Esophagus squamous epithelium (tissue), 5 donors: Measurements from ENCODE around the gene TRMT61A. TPM values are rescaled to one million over a fixed set of nuclear protein-coding genes. Genes with fewer than 3 reads are reported as not detected.

Source experiments
- DNase-seq: peaks from one replicate; lab custom pipeline; 2025; lab: John Stamatoyannopoulos, UW
- H3K27ac ChIP-seq, 4 donors: fragments of 200-600 bp; sonication (generic); one replicate each; pipeline ENCODE4 v1.5.1; 2016 to 2019; ENCODE audit warnings: mild to moderate bottlenecking in 1 of 4
- H3K27me3 ChIP-seq, 4 donors: fragments of 200-600 bp; sonication (generic); 1 replicate in 3 of 4; 2 replicates in 1 of 4; pipeline versions ENCODE4 v1.5.1 to v1.6.0; 2017 to 2021; ENCODE audit warnings: antibody characterized with exemption in 1 of 4
- H3K36me3 ChIP-seq, 3 donors: fragments of 200-600 bp; sonication (generic); one replicate each; pipeline ENCODE4 v1.5.1; 2016 to 2019
- H3K4me1 ChIP-seq, 3 donors: fragments of 200-600 bp; sonication (generic); one replicate each; pipeline ENCODE4 v1.5.1; 2017 to 2019
- H3K4me3 ChIP-seq, 4 donors: fragments of 200-600 bp; sonication (generic); 1 replicate in 3 of 4; 2 replicates in 1 of 4; pipeline ENCODE4 v1.5.1; 2016 to 2019; ENCODE audit warnings: mild to moderate bottlenecking in 2 of 4, moderate library complexity in 1 of 4
- H3K9me3 ChIP-seq, 3 donors: fragments of 200-600 bp; sonication (generic); one replicate each; pipeline ENCODE4 v1.5.1; 2016 to 2019
- CTCF ChIP-seq, 6 experiments: fragments of 450-650 bp in 4 of 6; fragments of 200-600 bp in 2 of 6; sonication (generic) in 2 of 6; IDR thresholded peaks; one replicate each; pipeline ENCODE4 v1.5.1; 2016 to 2019; ENCODE audit warnings: antibody characterized with exemption in 6 of 6, mild to moderate bottlenecking in 4 of 6, moderate library complexity in 4 of 6
- POLR2A ChIP-seq, 4 donors: fragments of 450-650 bp; IDR thresholded peaks; one replicate each; pipeline ENCODE4 v1.6.1; 2017; ENCODE audit warnings: antibody characterized with exemption in 4 of 4, mild to moderate bottlenecking in 4 of 4, moderate library complexity in 3 of 4
- WGBS, 2 donors: methylation state at CpG; one replicate each; pipeline ENCODE4 v1.1.5; 2018; 5-methylcytosine and 5-hydroxymethylcytosine counted together
- intact Hi-C: fragments of 100-400 bp; cut with DNase I; formaldehyde crosslinking; loops from one replicate; pipeline ENCODE4 v1.15.0; 2022
- total RNA-seq, 4 donors: library from RNA; depleted of rRNA; stranded (reverse); fragments of >200 nt; gene quantifications; one replicate each; pipeline ENCODE4 v1.1.0, GENCODE V29; 2016
- donor health status: DM: yes; HTN: yes; CAD: no.

Gene TRMT61A
- total RNA-seq, 4 donors from 2014 or later: 7.7 to 20.6 (median 9.9) TPM

GRCh38 chr14:103545219-103545914, 16.4 kb downstream of the TRMT61A start:
- DNase-seq: no peak
- intact Hi-C loops: loop anchor here (5.0 kb wide), 1 partner anchor 43 kb away; no protein-coding TSS in a partner anchor

GRCh38 chr14:103545915-103546651, 17.1 kb downstream of the TRMT61A start:
- no peaks in the 10 kb centered on the region for H3K27me3 ChIP-seq
- H3K4me1 ChIP-seq: peaks cover 62 to 85% (median 64%) of the 10 kb centered on the region in 3 donors
- 68 to 78% methylated on average over 8 to 14 of the region's 27 CpGs for whole genome bisulfite sequencing, 2 donors
- H3K9me3 ChIP-seq: no peaks in the 10 kb centered on the region
- intact Hi-C loops: loop anchor here (5.0 kb wide), 1 partner anchor 44 kb away; no protein-coding TSS in a partner anchor
- no peak overlapping the region for H3K27ac ChIP-seq
- no peak overlapping the region for H3K4me3 ChIP-seq
- no peak for DNase-seq
- no peaks in the 10 kb centered on the region for H3K36me3 ChIP-seq
- no peak for TF ChIP-seq CTCF (IDR thresholded peaks at IDR 0.05)
- no peak for TF ChIP-seq POLR2A (IDR thresholded peaks at IDR 0.05)

More at GRCh38 chr14:103545219-103545914, 16.4 kb downstream of the TRMT61A start:
- Histone ChIP-seq H3K27me3 (no peaks in the 10 kb centered on the region), H3K4me3 (no peak overlapping the region), H3K9me3 (no peaks in the 10 kb centered on the region), H3K4me1 (peaks cover 62 to 85% (median 64%) of the 10 kb centered on the region in 3 donors), H3K27ac (peak overlapping the region in 2 of 4 donors; percentile 21 to 85), H3K36me3 (no peaks in the 10 kb centered on the region)
- 77% methylated on average over 5 of the region's 29 CpGs; no CpG with 5 or more reads in 1 of the 2 donors for WGBS, 2 donors
- TF ChIP-seq CTCF (IDR thresholded peaks at IDR 0.05): no peak
- no peak for TF ChIP-seq POLR2A (IDR thresholded peaks at IDR 0.05)

GRCh38 chr14:103546652-103547454, 17.9 kb downstream of the TRMT61A start:
- no peaks in the 10 kb centered on the region for H3K36me3 ChIP-seq
- no peaks in the 10 kb centered on the region for H3K9me3 ChIP-seq
- TF ChIP-seq CTCF (IDR thresholded peaks at IDR 0.05): peak; percentile 77 to 90 (median 84)
- no peak for TF ChIP-seq POLR2A (IDR thresholded peaks at IDR 0.05)
- no peak for DNase-seq
- no peak overlapping the region for H3K4me3 ChIP-seq
- H3K27me3 ChIP-seq: no peaks in the 10 kb centered on the region
- peaks cover 57 to 85% (median 62%) of the 10 kb centered on the region in 3 donors for H3K4me1 ChIP-seq
- no peak overlapping the region for H3K27ac ChIP-seq
- 21% methylated on average over 6 of the region's 21 CpGs; no CpG with 5 or more reads in 1 of the 2 donors for WGBS, 2 donors
- intact Hi-C loops: loop anchor here (5.0 kb wide), 1 partner anchor 45 kb away; no protein-coding TSS in a partner anchor

GRCh38 chr14:103547455-103547940, 18.5 kb downstream of the TRMT61A start:
- H3K27me3 ChIP-seq: no peaks in the 10 kb centered on the region
- H3K4me3 ChIP-seq: no peak overlapping the region
- no peaks in the 10 kb centered on the region for H3K36me3 ChIP-seq
- no peaks in the 10 kb centered on the region for H3K9me3 ChIP-seq
- TF ChIP-seq CTCF (IDR thresholded peaks at IDR 0.05): no peak
- TF ChIP-seq POLR2A (IDR thresholded peaks at IDR 0.05): no peak
- H3K4me1 ChIP-seq: peaks cover 50 to 85% (median 62%) of the 10 kb centered on the region in 3 donors
- H3K27ac ChIP-seq: no peak overlapping the region
- intact Hi-C loops: loop anchor here (5.0 kb wide), 1 partner anchor 45 kb away; no protein-coding TSS in a partner anchor
- WGBS, 2 donors: 74 to 81% methylated on average over 6 to 9 of the region's 11 CpGs
- no peak for DNase-seq
